ENCODE results near the gene PLIN5. TPM values are rescaled to one million over a fixed set of nuclear protein-coding genes. Genes with fewer than 3 reads are reported as not detected.

Gene PLIN5
- total RNA-seq, 1 donor from 2014 or later = not detected

GRCh38 chr19:4571305-4571917, 36.4 kb upstream of the PLIN5 start:
- Mint-ChIP-seq H3K4me1 (ENCODE audit: unreplicated experiment) (peaks cover 32% of the 10 kb centered on the region), H3K4me3 (ENCODE audit: unreplicated experiment) (no peak overlapping the region), H3K36me3 (ENCODE audit: unreplicated experiment) (peaks cover 3% of the 10 kb centered on the region), H3K27ac (ENCODE audit: unreplicated experiment) (no peak overlapping the region), H3K27me3 (ENCODE audit: unreplicated experiment) (no peaks in the 10 kb centered on the region), H3K9me3 (ENCODE audit: unreplicated experiment) (no peaks in the 10 kb centered on the region)
- no peak for DNase-seq (ENCODE audit: extremely low spot score, unreplicated experiment)
- TF ChIP-seq CTCF (IDR thresholded peaks at IDR 0.05) = no peak

GRCh38 chr19:4570916-4571304, 35.9 kb upstream of the PLIN5 start:
- Mint-ChIP-seq H3K4me1 (ENCODE audit: unreplicated experiment) (peaks cover 27% of the 10 kb centered on the region), H3K27ac (ENCODE audit: unreplicated experiment) (no peak overlapping the region), H3K36me3 (ENCODE audit: unreplicated experiment) (peaks cover 3% of the 10 kb centered on the region), H3K4me3 (ENCODE audit: unreplicated experiment) (no peak overlapping the region), H3K27me3 (ENCODE audit: unreplicated experiment) (no peaks in the 10 kb centered on the region), H3K9me3 (ENCODE audit: unreplicated experiment) (no peaks in the 10 kb centered on the region)
- DNase-seq (ENCODE audit: extremely low spot score, unreplicated experiment) = no peak
- no peak for TF ChIP-seq CTCF (IDR thresholded peaks at IDR 0.05)

GRCh38 chr19:4570402-4570801, 35.4 kb upstream of the PLIN5 start:
- TF ChIP-seq CTCF (IDR thresholded peaks at IDR 0.05) = no peak
- H3K27me3 Mint-ChIP-seq (ENCODE audit: unreplicated experiment) = no peaks in the 10 kb centered on the region
- peaks cover 3% of the 10 kb centered on the region for H3K36me3 Mint-ChIP-seq (ENCODE audit: unreplicated experiment)
- DNase-seq (ENCODE audit: extremely low spot score, unreplicated experiment) = no peak
- H3K9me3 Mint-ChIP-seq (ENCODE audit: unreplicated experiment) = no peaks in the 10 kb centered on the region
- H3K4me1 Mint-ChIP-seq (ENCODE audit: unreplicated experiment) = peaks cover 23% of the 10 kb centered on the region
- H3K4me3 Mint-ChIP-seq (ENCODE audit: unreplicated experiment) = no peak overlapping the region
- no peak overlapping the region for H3K27ac Mint-ChIP-seq (ENCODE audit: unreplicated experiment)

- DNase-seq (ENCODE audit: extremely low spot score, unreplicated experiment) = no peak
- peaks cover 3% of the 10 kb centered on the region for H3K36me3 Mint-ChIP-seq (ENCODE audit: unreplicated experiment)
- no peaks in the 10 kb centered on the region for H3K27me3 Mint-ChIP-seq (ENCODE audit: unreplicated experiment)
- H3K27ac Mint-ChIP-seq (ENCODE audit: unreplicated experiment) = no peak overlapping the region
- no peak for TF ChIP-seq CTCF (IDR thresholded peaks at IDR 0.05)
- no peak overlapping the region for H3K4me3 Mint-ChIP-seq (ENCODE audit: unreplicated experiment)
- peaks cover 12% of the 10 kb centered on the region for H3K4me1 Mint-ChIP-seq (ENCODE audit: unreplicated experiment)
- no peaks in the 10 kb centered on the region for H3K9me3 Mint-ChIP-seq (ENCODE audit: unreplicated experiment)
Measured at GRCh38 chr19:4568886-4569285, 33.9 kb upstream of the PLIN5 start.

GRCh38 chr19:4567584-4568071, 32.6 kb upstream of the PLIN5 start:
- TF ChIP-seq CTCF (IDR thresholded peaks at IDR 0.05) = peak; percentile 71
- no peaks in the 10 kb centered on the region for H3K27me3 Mint-ChIP-seq (ENCODE audit: unreplicated experiment)
- peak; percentile 90 for DNase-seq (ENCODE audit: extremely low spot score, unreplicated experiment)
- H3K36me3 Mint-ChIP-seq (ENCODE audit: unreplicated experiment) = peaks cover 3% of the 10 kb centered on the region
- peaks cover 9% of the 10 kb centered on the region for H3K4me1 Mint-ChIP-seq (ENCODE audit: unreplicated experiment)
- H3K27ac Mint-ChIP-seq (ENCODE audit: unreplicated experiment) = no peak overlapping the region
- H3K4me3 Mint-ChIP-seq (ENCODE audit: unreplicated experiment) = no peak overlapping the region
- no peaks in the 10 kb centered on the region for H3K9me3 Mint-ChIP-seq (ENCODE audit: unreplicated experiment)
